Measurements from ENCODE around the gene ENDOV.

The ENDOV gene

DNA sequence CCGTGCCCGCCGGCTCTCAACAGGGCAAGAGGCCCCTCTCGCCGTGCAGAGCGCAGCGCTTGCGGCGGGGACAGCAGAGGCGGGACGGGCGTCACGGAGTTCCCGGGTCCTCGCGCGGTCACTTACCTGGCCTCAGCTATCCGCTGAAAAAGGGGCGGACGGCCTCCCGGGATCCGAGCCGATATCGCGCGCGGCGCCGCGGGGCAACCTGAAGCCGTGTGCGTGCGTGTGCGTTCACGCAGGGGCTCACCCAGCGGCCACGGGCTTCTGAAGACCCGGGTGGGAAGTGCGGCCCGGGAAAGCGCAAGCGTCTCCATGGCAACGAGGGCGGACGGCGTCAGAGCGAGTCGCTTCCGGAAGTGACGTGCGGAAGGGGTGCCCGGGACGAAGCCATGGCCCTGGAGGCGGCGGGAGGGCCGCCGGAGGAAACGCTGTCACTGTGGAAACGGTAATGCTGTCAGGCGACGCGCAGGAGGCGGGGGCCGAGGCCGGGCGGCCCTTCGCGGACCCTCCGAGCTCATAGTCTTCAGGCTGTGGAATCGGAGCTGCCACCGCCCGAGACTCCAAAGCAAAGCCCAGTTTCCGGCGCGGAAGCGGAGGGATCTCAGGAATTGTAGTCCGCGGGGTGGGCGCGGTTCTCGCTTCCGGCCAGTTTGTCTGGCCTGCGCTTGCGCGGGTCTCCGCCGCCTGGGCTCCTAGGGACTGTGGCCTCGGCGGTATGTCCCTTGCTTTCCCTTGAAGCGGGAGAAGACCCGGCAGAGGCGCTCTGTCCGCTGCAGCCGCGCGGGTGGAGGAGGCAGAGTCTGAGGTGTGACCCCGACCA is at the start of gene ENDOV:
Gene ENDOV, plus strand, starts transcription at position 365 of the 823 bp plus-strand sequence. Its CDS starts 28 bp downstream, at position 393.
- peak; percentile 98 for DNase-seq

DNA sequence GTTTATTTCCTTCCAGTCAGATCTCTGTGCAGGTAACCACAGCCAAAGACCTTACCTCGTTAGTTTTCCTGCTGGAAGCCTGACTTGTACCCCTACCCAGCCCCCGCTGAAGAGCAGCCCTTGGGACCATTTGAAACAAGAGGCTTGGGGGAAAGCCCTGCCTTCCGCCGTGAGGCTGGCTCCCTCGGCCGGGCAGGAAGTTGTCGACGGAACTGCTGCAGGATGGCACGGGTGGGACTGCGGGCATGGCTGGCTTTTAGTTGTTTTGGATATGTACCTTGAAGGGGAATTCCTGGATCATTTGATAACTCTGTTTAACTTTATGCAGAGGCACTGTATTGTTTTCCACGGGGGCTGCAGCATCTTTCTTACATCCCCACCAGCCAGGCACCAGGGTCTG is 49.0 kb upstream of the ENDOV start:
- no peak for DNase-seq

DNA sequence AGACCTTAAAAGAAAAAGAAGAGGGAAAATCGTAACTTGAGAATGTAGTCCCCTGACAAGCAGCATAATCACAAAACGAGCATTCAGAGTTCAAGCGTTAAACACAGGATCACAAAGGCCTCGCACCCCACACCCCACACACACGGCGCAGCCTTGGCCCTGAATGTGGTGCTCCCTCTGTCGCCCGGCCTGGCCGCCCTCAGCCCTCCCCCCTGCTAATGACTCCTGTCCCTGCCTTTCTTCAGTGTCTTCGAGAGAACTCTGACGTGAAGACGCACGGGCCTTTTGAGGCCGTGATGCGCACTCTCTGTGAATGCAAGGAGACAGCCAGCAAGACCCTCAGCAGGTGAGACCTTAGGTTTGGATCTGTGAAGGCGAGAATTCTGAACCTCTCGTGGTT is 47.5 kb upstream of the ENDOV start:
- no peak for DNase-seq

DNA sequence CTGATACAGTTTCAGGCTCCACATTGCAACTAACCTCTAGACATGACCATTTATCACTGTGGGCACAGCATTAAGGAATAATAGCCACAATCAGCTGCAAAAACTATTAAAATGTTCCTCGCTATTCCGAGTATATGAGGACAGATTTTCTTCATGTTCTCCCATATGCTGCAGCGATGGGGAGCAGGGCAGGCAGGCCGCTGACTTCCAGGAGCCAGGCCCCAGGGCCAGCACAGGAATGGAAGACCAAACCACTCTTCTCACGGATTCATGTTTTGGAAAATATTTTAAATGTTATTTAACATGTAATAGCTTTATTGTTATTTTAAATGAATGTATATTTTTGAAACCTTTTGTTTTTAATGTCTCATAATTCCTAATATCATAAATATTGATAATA is 43.8 kb upstream of the ENDOV start:
- DNase-seq = no peak

DNA sequence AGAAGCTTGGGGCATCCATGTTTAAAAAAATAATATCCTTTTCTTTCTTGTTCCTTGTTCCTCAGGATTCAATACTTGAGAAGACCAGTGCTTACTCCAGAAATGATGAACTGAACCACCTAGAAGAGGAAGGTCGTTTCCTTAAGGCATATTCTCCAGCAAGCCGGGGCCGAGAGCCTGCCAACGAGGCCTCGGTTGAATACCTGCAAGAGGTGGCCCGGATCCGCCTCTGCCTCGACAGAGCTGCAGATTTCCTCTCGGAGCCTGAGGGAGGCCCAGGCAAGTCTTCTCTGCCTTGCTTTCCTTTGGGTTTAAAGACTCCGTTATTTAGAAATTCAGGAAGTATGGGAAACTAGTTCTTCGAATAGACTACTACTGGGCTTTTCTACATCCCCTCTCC is 42.5 kb upstream of the ENDOV start:
- no peak for DNase-seq

DNA sequence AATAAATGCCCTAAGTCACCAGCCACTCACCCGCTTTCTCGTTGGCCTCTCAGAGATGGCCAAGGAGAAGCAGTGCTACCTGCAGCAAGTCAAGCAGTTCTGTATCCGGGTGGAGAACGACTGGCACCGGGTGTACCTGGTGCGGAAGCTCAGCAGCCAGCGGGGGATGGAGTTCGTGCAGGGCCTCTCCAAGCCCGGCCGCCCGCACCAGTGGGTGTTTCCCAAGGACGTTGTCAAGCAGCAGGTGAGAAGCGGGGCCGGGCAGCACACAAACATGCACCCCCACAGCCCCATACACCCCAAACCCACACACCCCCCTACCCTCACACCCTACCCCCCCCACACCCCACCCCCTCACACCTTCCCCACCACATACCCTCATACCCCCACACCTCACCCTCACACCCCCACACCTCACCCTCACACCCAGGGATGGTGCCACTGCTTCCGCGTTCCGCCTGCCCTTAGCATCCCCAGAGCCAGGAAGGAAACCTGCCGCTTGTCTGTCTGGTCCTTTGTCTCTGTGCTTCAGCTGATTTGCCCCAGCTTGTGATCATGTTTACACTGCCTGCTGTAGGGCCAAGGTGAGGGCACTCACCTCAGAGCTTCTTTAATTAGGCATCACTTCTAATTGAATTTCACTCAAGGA is 41.9 kb upstream of the ENDOV start:
- DNase-seq = no peak

DNA sequence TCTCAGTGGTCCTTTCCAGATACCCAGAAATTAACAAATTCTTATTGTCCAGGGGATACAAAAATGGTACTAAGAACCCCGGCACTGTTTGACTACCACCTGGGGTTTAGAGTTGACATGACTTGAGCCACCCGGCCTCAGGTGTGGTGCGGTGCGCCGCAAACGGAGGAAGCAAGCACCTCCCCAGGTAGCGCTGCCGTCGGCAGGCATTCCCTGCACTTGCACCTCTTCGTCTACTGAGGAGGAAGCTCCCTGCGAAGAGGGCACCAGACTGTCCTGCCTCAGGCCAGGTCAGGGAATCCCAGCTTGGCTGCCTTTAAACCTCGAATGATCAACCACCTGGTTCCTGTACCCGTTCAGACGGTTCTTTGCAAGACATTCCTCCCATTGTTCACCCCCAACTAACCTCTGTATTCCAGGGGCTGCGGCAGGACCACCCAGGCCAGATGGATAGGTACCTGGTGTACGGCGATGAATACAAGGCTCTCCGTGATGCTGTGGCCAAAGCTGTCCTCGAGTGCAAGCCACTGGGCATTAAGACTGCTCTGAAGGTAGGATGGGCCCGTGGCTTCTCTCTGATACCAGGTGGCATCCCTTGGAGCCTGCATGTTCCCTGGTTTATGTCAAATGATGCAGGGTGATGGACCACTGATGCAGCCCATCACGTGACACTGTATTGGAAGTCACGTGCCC is 40.8 kb upstream of the ENDOV start:
- DNase-seq = no peak

DNA sequence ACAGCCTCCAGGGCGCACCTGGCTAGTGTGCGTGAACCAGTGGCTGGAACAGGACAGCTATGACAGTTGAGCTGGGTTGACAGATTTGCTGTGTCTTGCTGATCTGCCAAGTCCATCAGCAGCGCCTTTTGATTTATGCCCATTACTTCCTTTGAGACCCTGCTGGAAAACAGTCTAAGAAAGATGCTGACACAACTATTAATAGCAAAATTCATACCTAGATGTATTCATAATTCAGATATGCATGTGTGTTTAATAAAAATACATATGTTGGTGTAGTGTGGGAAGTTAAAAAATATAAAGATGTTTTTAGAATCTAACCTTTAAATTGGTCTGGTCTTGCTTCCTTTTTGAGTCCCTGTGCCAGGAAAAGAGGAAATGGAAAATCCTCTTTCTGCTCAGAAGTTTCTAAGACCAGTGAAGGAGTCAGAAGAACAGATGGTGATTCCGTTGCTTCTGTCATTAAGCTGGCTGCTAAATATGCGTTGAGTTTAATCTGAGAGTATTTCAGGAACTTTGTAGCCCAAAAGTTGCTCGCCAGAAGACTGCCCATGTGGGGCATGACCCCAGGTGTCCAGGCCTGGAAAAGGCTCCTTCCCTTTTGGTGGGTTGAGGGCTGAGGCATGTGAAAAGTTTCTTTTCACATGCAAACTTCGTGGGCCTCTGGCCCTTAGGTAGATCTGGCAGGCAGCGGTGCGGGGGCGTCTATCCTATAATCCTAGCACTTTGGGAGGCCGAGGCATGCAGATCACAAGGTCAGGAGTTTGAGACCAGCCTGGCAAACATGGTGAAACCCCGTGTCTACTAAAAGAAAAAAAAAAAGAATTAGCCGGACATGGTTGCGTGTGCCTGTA is 40.0 kb upstream of the ENDOV start:
- no peak for DNase-seq

DNA sequence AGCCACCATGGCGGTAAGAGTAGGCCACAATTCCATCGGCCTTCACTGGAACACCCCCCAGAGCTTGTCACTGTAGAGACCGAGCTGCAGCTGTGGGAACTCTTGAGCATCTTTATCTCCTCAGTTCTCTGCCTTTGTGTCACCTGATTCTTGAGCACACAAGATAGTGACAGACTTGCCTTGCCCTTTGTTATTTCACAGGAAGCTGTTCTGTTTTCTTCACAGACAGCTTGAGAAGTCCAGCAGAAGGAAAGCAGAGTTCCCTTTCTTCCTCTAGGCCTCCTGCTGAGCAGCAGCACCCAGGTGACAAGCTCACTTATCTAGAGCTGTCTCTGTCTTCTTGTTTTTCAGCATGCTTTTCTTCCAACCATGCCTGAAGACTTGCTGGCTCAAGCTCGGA is 38.4 kb upstream of the ENDOV start:
- no peak for DNase-seq

DNA sequence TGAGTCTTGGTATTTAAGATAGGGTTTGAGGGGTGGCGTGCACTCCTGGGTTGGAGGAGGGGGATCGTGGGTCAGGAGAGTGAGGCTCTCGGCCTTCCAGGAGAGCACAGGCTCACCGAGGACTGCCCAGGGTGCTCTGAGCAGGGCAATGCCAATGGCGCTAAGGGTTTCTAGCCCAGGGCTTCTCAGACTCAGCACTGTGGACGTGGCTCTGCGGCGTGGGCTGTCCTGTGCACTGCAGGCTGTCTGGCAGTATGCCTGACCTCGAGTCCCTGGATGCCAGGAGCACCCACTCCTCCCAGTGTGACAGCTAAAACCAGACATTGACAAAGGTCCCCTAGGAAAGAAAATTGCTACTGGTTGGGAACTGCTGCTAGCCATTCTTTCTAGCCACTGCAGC is 37.2 kb upstream of the ENDOV start:
- no peak for DNase-seq

DNA sequence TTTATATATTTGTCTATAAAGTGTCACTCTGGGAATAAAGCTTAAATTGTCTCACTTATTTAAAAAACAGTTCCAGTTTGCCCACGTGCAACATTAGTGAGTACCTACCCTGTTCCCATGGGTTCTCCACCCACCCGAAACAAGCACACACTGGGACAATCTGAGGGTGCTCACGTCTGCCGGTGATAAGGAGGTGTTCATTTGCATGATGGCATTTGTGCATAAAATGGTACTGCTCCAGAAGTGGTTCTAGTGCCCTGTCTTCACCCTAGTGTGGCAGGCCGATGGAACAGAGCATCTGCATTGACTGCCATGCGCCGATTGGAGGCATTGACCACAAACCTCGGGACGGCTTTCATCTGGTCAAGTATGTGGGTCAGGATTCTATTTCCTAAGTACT is 35.6 kb upstream of the ENDOV start:
- DNase-seq = no peak

DNA sequence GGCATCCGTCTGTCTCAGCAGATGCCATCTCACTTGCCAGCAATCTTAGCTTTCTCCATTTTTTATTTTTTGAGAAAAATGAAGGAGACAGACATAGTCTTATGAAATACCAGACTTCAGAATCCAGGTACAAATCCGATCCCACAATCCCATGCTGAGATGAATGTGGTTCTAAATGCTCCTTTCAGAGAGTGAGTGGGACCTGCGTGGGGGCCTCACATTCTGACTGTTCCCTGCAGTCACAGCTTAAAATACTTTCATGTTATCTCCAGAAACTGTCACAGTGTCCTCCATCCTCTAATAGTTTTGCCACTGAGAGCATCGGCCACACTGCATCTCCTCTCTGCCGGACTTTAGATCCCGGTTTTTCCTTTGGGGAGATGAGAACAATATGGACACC is 34.9 kb upstream of the ENDOV start:
- DNase-seq = no peak

DNA sequence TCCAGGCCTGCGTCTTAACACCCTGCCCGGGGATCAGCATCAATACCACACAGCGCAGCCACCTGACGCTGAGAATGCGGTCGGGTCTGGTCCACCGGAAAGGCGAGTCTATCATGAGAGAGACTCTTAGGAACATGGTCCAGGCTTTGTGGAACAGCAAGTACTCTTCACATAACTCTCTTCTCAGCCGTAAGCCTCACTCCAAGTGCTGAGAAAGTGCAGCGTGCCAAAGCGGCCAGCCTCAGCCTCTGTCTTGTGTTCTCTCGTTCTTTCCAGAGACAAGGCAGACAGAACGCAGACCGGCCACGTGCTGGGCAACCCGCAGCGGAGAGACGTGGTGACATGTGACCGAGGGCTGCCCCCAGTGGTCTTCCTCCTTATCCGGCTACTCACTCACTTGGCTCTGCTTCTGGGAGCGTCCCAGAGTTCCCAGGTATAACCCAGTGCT is 34.4 kb upstream of the ENDOV start:
- DNase-seq = no peak

DNA sequence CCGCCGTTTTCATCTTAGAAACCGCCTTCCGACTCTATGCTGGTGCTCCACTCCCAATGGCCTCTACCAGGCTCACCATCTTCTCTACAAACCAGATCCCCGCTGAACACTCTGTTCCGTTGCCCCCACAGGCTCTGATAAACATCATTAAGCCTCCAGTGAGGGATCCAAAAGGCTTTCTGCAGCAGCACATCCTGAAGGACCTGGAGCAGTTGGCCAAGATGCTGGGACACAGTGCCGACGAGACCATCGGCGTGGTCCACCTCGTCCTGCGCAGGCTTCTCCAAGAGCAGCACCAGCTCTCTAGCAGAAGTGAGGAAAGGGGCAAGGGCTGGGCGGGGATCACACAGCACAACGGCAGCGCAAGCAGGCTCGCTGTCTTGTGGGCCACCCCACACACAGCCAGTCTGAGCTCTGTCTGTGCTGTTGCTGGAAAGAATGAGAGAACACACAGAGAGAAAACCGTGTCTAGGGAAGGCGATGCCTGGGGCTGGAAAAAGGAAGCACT is 33.5 kb upstream of the ENDOV start:
- DNase-seq = no peak

DNA sequence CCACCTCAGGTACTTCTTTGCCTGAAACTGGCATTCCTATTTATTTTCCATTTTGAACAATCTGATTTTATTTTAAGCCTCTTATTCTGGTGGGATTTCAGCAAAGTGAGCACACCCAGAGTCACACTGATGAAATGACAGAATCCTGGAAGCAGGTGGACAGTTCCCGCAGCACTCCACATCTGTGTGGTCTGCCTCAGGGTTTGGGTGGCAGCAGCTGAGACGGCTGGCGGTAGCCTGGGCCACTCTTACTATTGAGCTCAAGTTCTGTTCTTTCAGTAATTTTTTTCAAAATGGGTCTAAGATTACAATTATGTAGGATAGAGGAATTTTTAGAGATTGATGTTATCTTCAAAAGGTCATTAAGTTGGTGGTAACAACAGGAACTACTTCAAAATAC is 32.5 kb upstream of the ENDOV start:
- no peak for DNase-seq

DNA sequence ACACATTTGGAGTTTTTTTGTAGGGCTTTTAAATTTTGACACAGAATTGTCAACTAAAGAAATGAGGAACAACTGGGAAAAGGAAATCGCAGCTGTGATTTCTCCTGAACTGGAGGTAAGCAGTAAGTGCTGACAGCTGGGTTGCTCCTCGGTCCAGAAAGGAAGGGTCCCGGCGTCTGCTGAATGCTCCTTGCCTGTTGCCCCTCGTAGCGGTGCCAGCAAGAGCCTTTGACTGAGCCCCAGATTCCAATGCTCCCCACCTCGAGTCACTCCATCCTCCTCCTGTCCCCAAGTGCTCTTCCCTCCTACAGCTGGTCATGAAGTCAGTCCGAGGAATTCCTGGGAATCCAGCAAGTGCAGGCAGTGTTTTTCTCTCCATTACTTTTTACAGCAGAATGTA is 32.0 kb upstream of the ENDOV start:
- DNase-seq = no peak

DNA sequence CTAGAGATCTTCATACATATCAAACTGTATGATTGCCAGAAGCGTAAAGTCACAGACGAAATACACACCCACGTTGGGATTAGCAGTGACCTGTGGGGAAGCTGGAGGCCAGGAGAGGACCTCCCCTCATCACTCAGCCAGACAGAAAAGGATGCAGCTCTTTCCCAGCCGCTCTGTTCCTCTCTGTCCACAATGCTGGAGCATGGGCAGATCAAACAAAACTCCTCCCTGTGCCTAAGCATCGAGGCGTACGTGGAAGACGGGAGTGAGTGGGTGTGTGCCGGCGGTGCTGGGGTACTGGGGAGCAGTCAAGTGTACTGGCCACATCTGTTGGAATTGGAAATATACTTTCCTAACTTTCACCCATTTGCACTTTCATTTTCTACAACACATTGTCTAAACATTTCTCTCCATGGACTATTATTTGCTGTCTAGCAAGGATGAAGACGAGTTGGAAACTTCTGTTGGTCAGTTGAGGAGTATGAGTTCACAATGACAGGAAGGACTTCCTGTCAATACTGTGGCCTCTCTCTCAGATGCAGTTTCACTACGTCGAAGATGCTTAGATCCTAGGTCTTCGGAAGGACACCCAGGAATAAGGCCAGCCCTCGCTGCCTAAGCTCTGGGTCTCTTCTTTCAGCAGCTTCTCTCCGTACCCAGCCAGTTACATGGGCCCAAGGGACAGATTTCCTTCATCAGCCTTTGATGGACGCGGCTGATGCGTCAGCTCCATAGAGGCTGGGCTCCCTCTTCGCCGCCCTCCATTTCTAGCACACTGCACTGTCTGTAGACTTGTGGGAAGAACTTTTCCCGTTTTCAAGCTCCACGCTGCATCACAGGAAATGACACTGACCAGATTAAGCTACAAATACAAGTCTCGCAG is 30.6 kb upstream of the ENDOV start:
- DNase-seq = no peak

DNA sequence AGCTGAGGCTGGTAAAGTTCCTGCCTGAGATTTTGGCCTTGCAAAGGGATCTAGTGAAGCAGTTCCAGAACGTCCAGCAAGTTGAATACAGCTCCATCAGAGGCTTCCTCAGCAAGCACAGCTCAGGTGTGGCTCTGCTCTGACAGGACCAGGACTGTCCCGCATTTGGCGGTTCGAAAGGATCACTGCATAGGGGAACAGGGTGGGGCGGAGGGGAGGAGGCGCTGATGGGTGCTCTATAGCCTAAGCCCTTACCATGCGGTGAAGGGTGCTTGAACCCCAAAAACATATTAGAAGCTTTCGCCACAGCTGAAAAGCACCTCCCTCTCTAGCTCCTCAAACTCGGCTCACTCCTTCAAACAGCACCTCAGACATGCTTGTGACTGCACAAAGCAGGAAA is 29.9 kb upstream of the ENDOV start:
- DNase-seq = no peak

DNA sequence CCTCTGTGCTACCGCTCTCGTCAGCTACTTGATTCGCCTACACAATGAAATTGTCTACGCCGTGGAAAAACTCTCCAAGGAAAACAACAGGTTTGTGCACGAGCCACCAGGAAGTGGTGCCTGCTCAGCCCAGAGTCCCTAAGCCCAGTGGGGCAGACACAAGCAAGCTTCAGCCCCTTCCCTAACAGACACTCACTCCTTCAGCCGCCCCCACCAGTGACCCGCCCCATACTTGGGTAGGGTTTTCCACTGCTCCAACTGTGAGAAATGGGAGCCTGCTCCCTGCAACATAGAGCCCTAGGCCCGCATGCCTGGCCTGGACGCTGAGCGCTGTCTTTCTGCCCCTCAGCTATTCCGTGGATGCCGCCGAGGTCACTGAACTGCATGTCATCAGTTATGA is 28.6 kb upstream of the ENDOV start:
- no peak for DNase-seq

DNA sequence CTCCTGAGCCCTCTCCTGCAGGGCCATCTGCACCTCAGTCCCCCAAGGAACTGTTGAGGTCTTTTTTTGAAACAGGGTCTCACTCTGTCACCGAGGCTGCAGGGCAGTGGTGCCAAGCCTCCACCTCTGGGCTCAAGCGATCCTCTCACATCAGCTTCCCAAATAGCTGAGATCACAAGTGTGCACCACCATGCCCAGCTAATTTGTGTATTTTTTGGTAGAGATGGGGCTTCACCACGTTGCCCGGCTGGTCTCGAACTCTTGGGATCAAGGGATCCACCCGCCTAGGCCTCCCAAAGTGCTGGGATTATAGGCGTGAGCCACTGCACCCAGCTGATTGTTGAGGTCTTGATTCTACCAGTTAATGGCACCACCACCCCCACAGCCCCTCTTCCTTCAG is 27.9 kb upstream of the ENDOV start:
- DNase-seq = no peak

DNA sequence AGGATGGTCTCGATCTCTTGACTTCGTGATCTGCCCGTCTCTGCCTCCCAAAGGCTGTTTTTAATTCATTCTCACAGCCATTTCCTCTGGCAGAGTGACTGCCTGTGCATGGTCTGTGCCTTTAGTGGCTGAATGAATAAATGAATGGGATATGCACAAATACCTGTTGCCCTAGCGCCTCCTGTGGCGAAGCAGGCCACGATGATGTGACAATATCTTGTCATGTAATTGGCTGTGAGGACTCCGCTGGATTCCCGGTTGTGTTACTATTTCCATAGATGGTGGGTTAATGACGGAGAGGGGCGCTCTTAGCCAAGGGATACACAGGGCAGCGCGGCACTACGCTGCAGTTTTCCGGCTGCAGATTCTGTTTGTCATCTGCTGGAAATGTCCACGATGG is 26.8 kb upstream of the ENDOV start:
- DNase-seq = no peak

DNA sequence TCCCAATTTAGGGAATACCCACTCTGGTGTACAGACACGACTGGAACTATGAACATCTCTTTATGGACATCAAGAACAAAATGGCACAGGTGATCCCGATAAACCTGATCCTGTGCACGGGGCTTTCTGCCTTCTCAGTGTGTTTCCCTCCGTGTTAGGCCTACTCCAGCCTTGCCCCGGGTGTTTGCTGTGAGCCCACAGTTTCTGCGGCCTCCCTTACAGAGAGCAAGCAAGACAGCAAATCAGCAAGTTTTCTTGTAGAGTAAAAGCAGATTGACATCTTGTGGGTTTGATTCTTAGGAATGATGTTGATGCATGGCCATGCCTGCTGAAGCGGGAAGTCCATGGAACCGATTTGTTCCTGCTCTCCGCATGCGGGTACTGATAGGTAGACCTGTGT is 26.4 kb upstream of the ENDOV start:
- DNase-seq = no peak

All from NCI-H1436 (cell line).